SU-DHL-6 (cell line): ENCODE data around the gene ZBTB42.

Source experiments
- H2AFZ ChIP-seq: fragments of 200-600 bp; sonication (generic); 2 replicates; pipeline ENCODE4 v1.6.1; 2014; ENCODE audit warnings: low read depth, mild to moderate bottlenecking, moderate library complexity, mixed read lengths, antibody characterized with exemption, low read length; ENCODE audit not compliant: severe bottlenecking
- H3F3A ChIP-seq: fragments of 200-600 bp; shearing (Covaris generic); 2 replicates; pipeline ENCODE4 v1.6.0; 2016; ENCODE audit warnings: antibody characterized with exemption, mild to moderate bottlenecking; ENCODE audit not compliant: insufficient read depth
- H3K27ac ChIP-seq: fragments of 200-600 bp; sonication (generic); 2 replicates; pipeline ENCODE4 v1.5.1; 2016; ENCODE audit warnings: low read depth, mild to moderate bottlenecking, low read length, moderate library complexity, mixed read lengths
- H3K27me3 ChIP-seq: fragments of 200-600 bp; sonication (generic), shearing (Covaris generic); 2 replicates; pipeline ENCODE4 v1.6.0; 2014; ENCODE audit warnings: mild to moderate bottlenecking, low read length
- H3K36me3 ChIP-seq: fragments of 200-600 bp; sonication (generic); 2 replicates; pipeline ENCODE4 v1.6.1; 2014; ENCODE audit warnings: mild to moderate bottlenecking, low read length, mixed read lengths
- H3K4me2 ChIP-seq: fragments of 300-600, 200-600 bp; shearing (Covaris generic), sonication (generic); 2 replicates; pipeline ENCODE4 v1.6.0; 2014; ENCODE audit warnings: low read length, low read depth, mild to moderate bottlenecking; ENCODE audit not compliant: poor library complexity, severe bottlenecking
- H3K4me3 ChIP-seq: fragments of 200-600 bp; sonication (generic); 2 replicates; pipeline ENCODE4 v1.5.1; 2014; ENCODE audit warnings: antibody characterized with exemption, low read length, mild to moderate bottlenecking, mixed read lengths; ENCODE audit not compliant: insufficient read depth, poor library complexity, severe bottlenecking
- H3K79me2 ChIP-seq: fragments of 200-600 bp; sonication (generic); 2 replicates; pipeline ENCODE4 v1.6.1; 2014; ENCODE audit warnings: mild to moderate bottlenecking, low read length, moderate library complexity; ENCODE audit not compliant: insufficient read depth
- H3K9ac ChIP-seq: fragments of 200-600 bp; sonication (generic); 2 replicates; pipeline ENCODE4 v1.7.0; 2014; ENCODE audit warnings: mild to moderate bottlenecking, low read length
- H3K9me2 ChIP-seq: fragments of 200-600 bp; sonication (generic); replicated peaks from 2 replicates; pipeline ENCODE4 v1.6.1; 2014; ENCODE audit warnings: low read length; ENCODE audit not compliant: insufficient read depth
- H3K9me3 ChIP-seq: fragments of 200-600 bp; sonication (generic); 2 replicates; pipeline ENCODE4 v1.6.1; 2014; ENCODE audit warnings: low read length, mixed read lengths; ENCODE audit not compliant: insufficient read depth
- H4K20me1 ChIP-seq: fragments of 200-600 bp; sonication (generic); 2 replicates; pipeline ENCODE4 v1.6.1; 2014; ENCODE audit warnings: low read depth, mild to moderate bottlenecking, antibody characterized with exemption, low read length, moderate library complexity, mixed read lengths
- EZH2phosphoT487 ChIP-seq: fragments of 200-600 bp; sonication (generic), shearing (Covaris generic); conservative IDR thresholded peaks from 2 replicates; pipeline ENCODE4 v1.6.1; 2018; ENCODE audit warnings: mild to moderate bottlenecking, antibody characterized with exemption, low read length, moderate library complexity, mixed read lengths
- TF ChIP-seq, protein P1 (sequence below): fragments of 200-600 bp; sonication (generic); IDR thresholded peaks from one replicate; pipeline ENCODE4 v1.5.1; 2017; ENCODE audit warnings: antibody characterized with exemption, mild to moderate bottlenecking, low read length, moderate library complexity; ENCODE audit not compliant: insufficient read depth, poor library complexity, severe bottlenecking

The ZBTB42 gene

DNA sequence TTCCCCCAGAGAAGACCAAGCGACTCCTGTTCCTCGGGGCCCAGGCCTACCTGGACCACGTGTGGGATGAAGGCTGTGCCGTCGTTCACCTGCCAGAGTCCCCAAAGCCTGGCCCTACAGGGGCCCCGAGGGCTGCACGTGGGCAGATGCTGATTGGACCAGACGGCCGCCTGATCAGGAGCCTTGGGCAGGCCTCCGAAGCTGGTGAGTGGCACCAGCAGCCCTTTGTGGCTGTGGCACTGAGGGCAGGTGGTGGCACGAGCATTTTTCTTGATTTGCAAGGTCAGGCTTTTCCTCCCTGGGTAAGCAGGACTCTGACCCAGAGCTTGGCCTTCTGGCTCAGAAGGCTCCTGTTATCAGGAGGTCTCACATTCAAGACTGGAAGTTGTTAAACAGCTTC, 45.3 kb upstream of the ZBTB42 start:
- no peaks in the 10 kb centered on the region; the same call in 1 of the 2 replicates for H4K20me1 ChIP-seq
- no peak overlapping the region for H3K27ac ChIP-seq
- no peak overlapping the region for H3K9ac ChIP-seq
- H3K9me3 ChIP-seq: no peaks in the 10 kb centered on the region
- no peaks in the 10 kb centered on the region for H3K9me2 ChIP-seq
- H2AFZ ChIP-seq: no peak overlapping the region
- H3K4me2 ChIP-seq: no peak overlapping the region
- no peaks in the 10 kb centered on the region for H3F3A ChIP-seq
- H3K4me3 ChIP-seq: no peak overlapping the region
- no peaks in the 10 kb centered on the region for H3K27me3 ChIP-seq
- no peaks in the 10 kb centered on the region for H3K36me3 ChIP-seq
- H3K79me2 ChIP-seq: peaks cover 32% of the 10 kb centered on the region
- no peak for TF ChIP-seq EZH2phosphoT487
- TF ChIP-seq, protein P1, sequence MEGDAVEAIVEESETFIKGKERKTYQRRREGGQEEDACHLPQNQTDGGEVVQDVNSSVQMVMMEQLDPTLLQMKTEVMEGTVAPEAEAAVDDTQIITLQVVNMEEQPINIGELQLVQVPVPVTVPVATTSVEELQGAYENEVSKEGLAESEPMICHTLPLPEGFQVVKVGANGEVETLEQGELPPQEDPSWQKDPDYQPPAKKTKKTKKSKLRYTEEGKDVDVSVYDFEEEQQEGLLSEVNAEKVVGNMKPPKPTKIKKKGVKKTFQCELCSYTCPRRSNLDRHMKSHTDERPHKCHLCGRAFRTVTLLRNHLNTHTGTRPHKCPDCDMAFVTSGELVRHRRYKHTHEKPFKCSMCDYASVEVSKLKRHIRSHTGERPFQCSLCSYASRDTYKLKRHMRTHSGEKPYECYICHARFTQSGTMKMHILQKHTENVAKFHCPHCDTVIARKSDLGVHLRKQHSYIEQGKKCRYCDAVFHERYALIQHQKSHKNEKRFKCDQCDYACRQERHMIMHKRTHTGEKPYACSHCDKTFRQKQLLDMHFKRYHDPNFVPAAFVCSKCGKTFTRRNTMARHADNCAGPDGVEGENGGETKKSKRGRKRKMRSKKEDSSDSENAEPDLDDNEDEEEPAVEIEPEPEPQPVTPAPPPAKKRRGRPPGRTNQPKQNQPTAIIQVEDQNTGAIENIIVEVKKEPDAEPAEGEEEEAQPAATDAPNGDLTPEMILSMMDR: no peak

DNA sequence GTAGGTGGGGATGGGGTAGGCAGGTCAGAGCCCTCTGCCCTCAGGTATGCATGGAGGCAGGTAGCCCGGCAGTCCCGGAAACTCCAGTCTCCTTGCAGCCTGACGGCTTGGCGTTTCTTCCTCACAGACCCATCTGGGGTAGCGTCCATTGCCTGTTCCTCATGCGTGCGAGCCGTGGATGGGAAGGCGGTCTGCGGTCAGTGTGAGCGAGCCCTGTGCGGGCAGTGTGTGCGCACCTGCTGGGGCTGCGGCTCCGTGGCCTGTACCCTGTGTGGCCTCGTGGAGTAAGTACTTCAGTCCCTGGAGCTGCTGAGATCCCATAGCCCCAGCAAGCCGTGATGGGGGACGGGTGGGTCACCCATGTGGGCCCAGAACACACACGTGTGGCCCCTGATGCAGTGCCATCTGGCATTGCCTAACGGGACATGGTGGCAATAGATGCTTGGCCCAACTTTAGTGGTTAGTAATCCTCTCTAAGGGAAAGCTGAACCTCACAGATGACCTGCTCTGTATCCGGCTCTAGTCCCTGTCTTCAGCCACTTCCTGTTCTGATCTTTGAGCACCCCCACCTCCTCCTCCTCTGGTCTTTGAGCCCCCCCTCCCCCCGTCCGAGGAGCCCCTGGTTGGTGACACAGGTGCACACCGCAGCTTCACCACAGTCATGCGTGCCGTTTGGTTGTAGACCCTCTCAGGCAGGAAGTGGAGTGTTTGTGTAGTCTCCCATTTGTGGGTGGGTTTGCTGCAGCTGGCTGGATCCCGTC, 44.2 kb upstream of the ZBTB42 start:
- Histone ChIP-seq H3K4me3 (no peak overlapping the region), H2AFZ (no peak overlapping the region), H3K9ac (no peak overlapping the region), H3K79me2 (peaks cover 32% of the 10 kb centered on the region), H3K36me3 (no peaks in the 10 kb centered on the region), H3F3A (no peaks in the 10 kb centered on the region), H3K9me3 (no peaks in the 10 kb centered on the region), H3K4me2 (no peak overlapping the region), H4K20me1 (no peaks in the 10 kb centered on the region; the same call in 1 of the 2 replicates), H3K27me3 (no peaks in the 10 kb centered on the region), H3K9me2 (no peaks in the 10 kb centered on the region), H3K27ac (no peak overlapping the region)
- TF ChIP-seq EZH2phosphoT487: no peak
- TF ChIP-seq, protein P1: no peak

DNA sequence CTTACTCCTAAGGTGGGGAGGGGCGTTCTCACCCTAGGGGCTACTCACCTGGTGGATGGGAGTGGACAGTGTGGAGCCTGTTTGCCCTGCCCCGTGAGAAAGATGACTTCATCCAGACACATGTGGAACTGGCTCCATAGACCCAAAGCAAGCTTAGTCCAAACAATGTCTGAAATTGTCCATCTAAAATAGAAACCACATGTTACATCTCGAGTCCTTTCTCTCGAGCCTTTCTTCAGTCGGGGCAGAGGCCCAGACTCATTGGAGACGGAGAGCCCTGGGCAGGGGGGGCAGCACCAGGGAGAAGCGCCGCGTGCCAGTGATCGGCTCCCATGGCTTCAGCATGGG, 43.7 kb upstream of the ZBTB42 start:
- TF ChIP-seq EZH2phosphoT487: no peak
- TF ChIP-seq, protein P1: no peak
- Histone ChIP-seq H2AFZ (no peak overlapping the region), H3K9ac (no peak overlapping the region), H3K9me2 (no peaks in the 10 kb centered on the region), H3K79me2 (peaks cover 32% of the 10 kb centered on the region), H3K27me3 (no peaks in the 10 kb centered on the region), H3K4me2 (no peak overlapping the region), H3F3A (no peaks in the 10 kb centered on the region), H3K36me3 (no peaks in the 10 kb centered on the region), H3K9me3 (no peaks in the 10 kb centered on the region), H4K20me1 (no peaks in the 10 kb centered on the region; the same call in 1 of the 2 replicates), H3K4me3 (no peak overlapping the region), H3K27ac (no peak overlapping the region)
